Brain microvascular endothelial cell (primary cell): ENCODE data around the gene WRAP73.

Source experiments
- DNase-seq: peaks from one replicate; pipeline ENCODE4 v3.0.0-alpha.2; 2020
- H3K27ac ChIP-seq: fragments of 250-450 bp; sonication (Bioruptor Pico); 2 replicates; pipeline ENCODE4 v1.5.1; 2020; ENCODE audit warnings: mild to moderate bottlenecking, moderate library complexity
- H3K27me3 ChIP-seq: fragments of 250-450 bp; sonication (Bioruptor Pico); replicated peaks from 2 replicates; pipeline ENCODE4 v1.5.1; 2020; ENCODE audit warnings: mild to moderate bottlenecking
- H3K36me3 ChIP-seq: fragments of 250-450 bp; sonication (Bioruptor Pico); replicated peaks from 2 replicates; pipeline ENCODE4 v1.5.1; 2020; ENCODE audit warnings: mild to moderate bottlenecking
- H3K4me3 ChIP-seq: 2 replicates; pipeline ENCODE4 v1.5.1; 2011; ENCODE audit warnings: low read depth, mild to moderate bottlenecking, control low read depth, low read length, moderate library complexity
- in situ Hi-C: cut with HindIII; loops from 2 replicates; pipeline ENCODE4 v1.10.0; 2017; ENCODE audit warnings: low sequenced_read_pairs, low pct_ligation_motif_present
- TF ChIP-seq, protein P1 (sequence below): IDR thresholded peaks from 2 replicates; pipeline ENCODE4 v1.5.1; 2011; ENCODE audit warnings: low read depth, mild to moderate bottlenecking, moderate library complexity, low read length, control low read depth, inconsistent platforms; ENCODE audit errors: missing control alignments

The WRAP73 gene

DNA sequence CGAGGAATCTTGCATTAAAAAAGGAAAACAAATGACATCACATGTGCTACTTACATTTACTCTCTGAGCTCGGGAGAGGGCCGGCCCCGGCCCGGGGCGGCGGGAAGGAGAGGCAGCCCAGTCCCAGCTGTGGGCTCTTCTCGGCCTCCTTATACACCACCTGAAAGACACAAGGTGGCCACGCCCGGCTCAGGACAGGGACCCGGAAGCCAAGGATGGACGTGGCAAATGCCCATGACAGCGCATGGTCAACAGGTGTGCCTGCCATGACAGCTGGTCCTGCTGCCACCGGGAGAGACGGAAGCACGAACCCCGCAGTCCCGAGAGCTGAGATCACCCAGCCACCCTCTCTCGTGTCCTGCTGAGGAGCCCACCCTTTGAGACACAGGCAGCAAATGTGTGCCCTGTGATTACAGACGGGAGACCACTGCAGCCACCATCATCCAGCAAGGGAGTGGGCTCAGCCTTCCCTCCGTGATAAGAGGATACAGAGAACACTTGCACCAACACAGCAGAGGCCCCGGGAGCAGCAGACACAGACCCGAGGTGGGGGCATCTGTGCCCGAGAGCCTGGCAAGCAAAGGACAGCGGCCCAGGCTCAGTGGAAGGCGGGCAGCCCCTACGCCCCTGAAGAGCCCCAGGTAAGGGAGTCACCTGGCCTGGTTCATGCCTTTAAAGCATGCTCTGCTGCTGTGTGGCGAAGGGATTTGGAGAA, 16.4 kb downstream of the WRAP73 start:
- H3K36me3 ChIP-seq, result peaks cover 37% of the 10 kb centered on the region
- DNase-seq, result no peak
- TF ChIP-seq, protein P1, sequence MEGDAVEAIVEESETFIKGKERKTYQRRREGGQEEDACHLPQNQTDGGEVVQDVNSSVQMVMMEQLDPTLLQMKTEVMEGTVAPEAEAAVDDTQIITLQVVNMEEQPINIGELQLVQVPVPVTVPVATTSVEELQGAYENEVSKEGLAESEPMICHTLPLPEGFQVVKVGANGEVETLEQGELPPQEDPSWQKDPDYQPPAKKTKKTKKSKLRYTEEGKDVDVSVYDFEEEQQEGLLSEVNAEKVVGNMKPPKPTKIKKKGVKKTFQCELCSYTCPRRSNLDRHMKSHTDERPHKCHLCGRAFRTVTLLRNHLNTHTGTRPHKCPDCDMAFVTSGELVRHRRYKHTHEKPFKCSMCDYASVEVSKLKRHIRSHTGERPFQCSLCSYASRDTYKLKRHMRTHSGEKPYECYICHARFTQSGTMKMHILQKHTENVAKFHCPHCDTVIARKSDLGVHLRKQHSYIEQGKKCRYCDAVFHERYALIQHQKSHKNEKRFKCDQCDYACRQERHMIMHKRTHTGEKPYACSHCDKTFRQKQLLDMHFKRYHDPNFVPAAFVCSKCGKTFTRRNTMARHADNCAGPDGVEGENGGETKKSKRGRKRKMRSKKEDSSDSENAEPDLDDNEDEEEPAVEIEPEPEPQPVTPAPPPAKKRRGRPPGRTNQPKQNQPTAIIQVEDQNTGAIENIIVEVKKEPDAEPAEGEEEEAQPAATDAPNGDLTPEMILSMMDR, result no peak
- no peak overlapping the region for H3K27ac ChIP-seq
- H3K27me3 ChIP-seq, result no peaks in the 10 kb centered on the region
- H3K4me3 ChIP-seq, result no peak overlapping the region
- in situ Hi-C loops, result no loop called here

- no peak overlapping the region for H3K4me3 ChIP-seq
- peaks cover 31% of the 10 kb centered on the region for H3K36me3 ChIP-seq
- H3K27me3 ChIP-seq, result no peaks in the 10 kb centered on the region
- in situ Hi-C loops, result no loop called here
- no peak overlapping the region for H3K27ac ChIP-seq
- DNase-seq, result no peak
- TF ChIP-seq, protein P1, result no peak
Measured at GRCh38 chr1:3632716-3633343, 17.1 kb downstream of the WRAP73 start.

- no peaks in the 10 kb centered on the region for H3K27me3 ChIP-seq
- H3K36me3 ChIP-seq, result peaks cover 32% of the 10 kb centered on the region
Measured at GRCh38 chr1:3632298-3632697, 17.6 kb downstream of the WRAP73 start.

GRCh38 chr1:3631320-3632260, 18.3 kb downstream of the WRAP73 start:
- in situ Hi-C loops, result no loop called here
- TF ChIP-seq, protein P1, result no peak
- Histone ChIP-seq H3K27me3 (no peaks in the 10 kb centered on the region), H3K27ac (no peak overlapping the region), H3K36me3 (peaks cover 27% of the 10 kb centered on the region), H3K4me3 (no peak overlapping the region)
- no peak for DNase-seq

More at GRCh38 chr1:3632298-3632697, 17.6 kb downstream of the WRAP73 start:
- H3K27ac ChIP-seq, result no peak overlapping the region
- TF ChIP-seq, protein P1, result no peak
- no peak for DNase-seq
- in situ Hi-C loops, result no loop called here
- no peak overlapping the region for H3K4me3 ChIP-seq

DNA sequence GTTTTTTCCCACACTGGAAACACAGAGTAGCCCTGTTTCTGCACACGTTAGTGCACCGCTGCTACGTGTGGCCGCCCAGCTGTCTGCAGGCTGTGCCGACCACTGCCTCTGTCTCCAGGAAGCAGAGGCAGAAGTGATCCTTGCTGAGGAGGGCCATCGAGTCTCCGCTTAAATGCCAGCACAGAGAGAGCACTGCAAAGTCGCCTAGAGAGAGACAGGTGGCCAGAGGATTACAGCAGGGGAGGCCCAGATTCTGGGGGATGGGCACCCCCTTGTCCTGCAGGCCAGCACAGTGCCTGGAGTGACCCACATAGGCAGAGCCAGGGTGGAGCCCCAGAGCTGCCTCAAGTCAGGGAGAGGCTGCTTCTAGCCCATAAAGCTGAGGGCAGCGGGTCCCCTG, 19.0 kb downstream of the WRAP73 start:
- no peak for DNase-seq
- H3K36me3 ChIP-seq, result peaks cover 24% of the 10 kb centered on the region
- in situ Hi-C loops, result no loop called here
- no peaks in the 10 kb centered on the region for H3K27me3 ChIP-seq
- H3K4me3 ChIP-seq, result no peak overlapping the region
- H3K27ac ChIP-seq, result no peak overlapping the region
- TF ChIP-seq, protein P1, result no peak
